ENCODE data around the gene CDH15. TPM values are rescaled to one million over a fixed set of nuclear protein-coding genes. Genes with fewer than 3 reads are reported as not detected.
A peak's percentile ranks its signal among the peaks of the same experiment; 100 is the strongest.

The CDH15 gene
- total and polyA plus RNA-seq, 2 donors from 2014 or later: 0.22 to 0.31 TPM

GRCh38 chr16:89133457-89134127, 38.0 kb upstream of the CDH15 start:
- Histone ChIP-seq H3K4me1 (ENCODE audit: control insufficient read depth in 2 of 3, insufficient read depth in 2 of 3, low read depth in 1 of 3, low read length in 3 of 3) (no peaks in the 10 kb centered on the region), H3K27me3 (ENCODE audit: control insufficient read depth, insufficient read depth, low read length) (no peaks in the 10 kb centered on the region), H3K9me3 (ENCODE audit: control insufficient read depth in 2 of 3, insufficient read depth in 1 of 3, low read length in 3 of 3) (no peaks in the 10 kb centered on the region), H3K36me3 (ENCODE audit: control insufficient read depth in 2 of 3, insufficient read depth in 3 of 3, low read length in 3 of 3) (peaks cover 0 to 5% (median 3%) of the 10 kb centered on the region in 3 donors), H3K27ac (ENCODE audit: low read depth in 2 of 2, low read length in 2 of 2) (no peak overlapping the region), H3K4me3 (ENCODE audit: low read length in 3 of 3) (no peak overlapping the region), H3K9ac (ENCODE audit: low read length in 3 of 3) (no peak overlapping the region)
- peak in 1 of 5 donors; percentile 34 for DNase-seq
- FAIRE-seq: no peak
- TF ChIP-seq, protein P1, sequence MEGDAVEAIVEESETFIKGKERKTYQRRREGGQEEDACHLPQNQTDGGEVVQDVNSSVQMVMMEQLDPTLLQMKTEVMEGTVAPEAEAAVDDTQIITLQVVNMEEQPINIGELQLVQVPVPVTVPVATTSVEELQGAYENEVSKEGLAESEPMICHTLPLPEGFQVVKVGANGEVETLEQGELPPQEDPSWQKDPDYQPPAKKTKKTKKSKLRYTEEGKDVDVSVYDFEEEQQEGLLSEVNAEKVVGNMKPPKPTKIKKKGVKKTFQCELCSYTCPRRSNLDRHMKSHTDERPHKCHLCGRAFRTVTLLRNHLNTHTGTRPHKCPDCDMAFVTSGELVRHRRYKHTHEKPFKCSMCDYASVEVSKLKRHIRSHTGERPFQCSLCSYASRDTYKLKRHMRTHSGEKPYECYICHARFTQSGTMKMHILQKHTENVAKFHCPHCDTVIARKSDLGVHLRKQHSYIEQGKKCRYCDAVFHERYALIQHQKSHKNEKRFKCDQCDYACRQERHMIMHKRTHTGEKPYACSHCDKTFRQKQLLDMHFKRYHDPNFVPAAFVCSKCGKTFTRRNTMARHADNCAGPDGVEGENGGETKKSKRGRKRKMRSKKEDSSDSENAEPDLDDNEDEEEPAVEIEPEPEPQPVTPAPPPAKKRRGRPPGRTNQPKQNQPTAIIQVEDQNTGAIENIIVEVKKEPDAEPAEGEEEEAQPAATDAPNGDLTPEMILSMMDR (IDR thresholded peaks at IDR 0.05; ENCODE audit: borderline replicate concordance, extremely low read depth, insufficient read depth): no peak
- intact Hi-C loops (cut with DNase I): no loop called here

- Histone ChIP-seq H3K4me3 (ENCODE audit: low read length in 3 of 3) (no peak overlapping the region), H3K27me3 (ENCODE audit: control insufficient read depth, insufficient read depth, low read length) (no peaks in the 10 kb centered on the region), H3K9ac (ENCODE audit: low read length in 3 of 3) (no peak overlapping the region), H3K27ac (ENCODE audit: low read depth in 2 of 2, low read length in 2 of 2) (no peak overlapping the region), H3K36me3 (ENCODE audit: control insufficient read depth in 2 of 3, insufficient read depth in 3 of 3, low read length in 3 of 3) (peaks cover 0 to 5% (median 3%) of the 10 kb centered on the region in 3 donors), H3K4me1 (ENCODE audit: control insufficient read depth in 2 of 3, insufficient read depth in 2 of 3, low read depth in 1 of 3, low read length in 3 of 3) (no peaks in the 10 kb centered on the region), H3K9me3 (ENCODE audit: control insufficient read depth in 2 of 3, insufficient read depth in 1 of 3, low read length in 3 of 3) (no peaks in the 10 kb centered on the region)
- TF ChIP-seq, protein P1 (IDR thresholded peaks at IDR 0.05; ENCODE audit: borderline replicate concordance, extremely low read depth, insufficient read depth): no peak
- no peak for FAIRE-seq
- intact Hi-C loops (cut with DNase I): no loop called here
- DNase-seq: no peak
These were observed 37.3 kb upstream of the CDH15 start for GRCh38 chr16:89134269-89134668.

DNA sequence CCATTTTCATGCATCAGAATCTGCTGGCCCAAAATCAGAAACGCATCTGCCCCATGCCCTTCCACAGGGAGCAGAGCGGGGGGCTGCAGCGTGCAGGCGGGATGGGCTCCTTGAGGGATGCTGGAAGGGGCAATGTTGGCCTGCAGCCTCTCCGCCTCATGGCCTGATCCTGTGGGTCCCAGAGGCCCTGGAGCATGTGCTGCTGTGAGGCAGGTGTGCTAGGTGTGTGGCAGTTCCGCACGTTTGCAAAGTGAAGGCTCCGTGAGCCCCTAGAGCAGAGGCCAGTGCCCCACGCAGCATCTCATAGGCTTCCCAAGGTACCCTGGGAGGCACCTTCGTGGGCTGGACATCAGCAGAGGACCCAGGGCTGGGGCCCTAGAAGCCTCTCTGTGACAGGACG, 36.4 kb upstream of the CDH15 start:
- FAIRE-seq: no peak
- Histone ChIP-seq H3K4me3 (ENCODE audit: low read length in 3 of 3) (no peak overlapping the region), H3K4me1 (ENCODE audit: control insufficient read depth in 2 of 3, insufficient read depth in 2 of 3, low read depth in 1 of 3, low read length in 3 of 3) (no peaks in the 10 kb centered on the region), H3K9ac (ENCODE audit: low read length in 3 of 3) (no peak overlapping the region), H3K36me3 (ENCODE audit: control insufficient read depth in 2 of 3, insufficient read depth in 3 of 3, low read length in 3 of 3) (peaks cover 0 to 5% (median 3%) of the 10 kb centered on the region in 3 donors), H3K27me3 (ENCODE audit: control insufficient read depth, insufficient read depth, low read length) (no peaks in the 10 kb centered on the region), H3K9me3 (ENCODE audit: control insufficient read depth in 2 of 3, insufficient read depth in 1 of 3, low read length in 3 of 3) (no peaks in the 10 kb centered on the region), H3K27ac (ENCODE audit: low read depth in 2 of 2, low read length in 2 of 2) (no peak overlapping the region)
- DNase-seq: no peak
- intact Hi-C loops (cut with DNase I): no loop called here
- TF ChIP-seq, protein P1 (IDR thresholded peaks at IDR 0.05; ENCODE audit: borderline replicate concordance, extremely low read depth, insufficient read depth): no peak
